Fibroblast of lung (primary cell): ENCODE results near the gene ITSN1. TPM values are rescaled to one million over a fixed set of nuclear protein-coding genes. Genes with fewer than 3 reads are reported as not detected.

Source experiments
- DNase-seq, 2 donors: peaks; one replicate each; pipeline versions ENCODE4 v3.0.0 to v3.0.0-alpha.2; 2010; ENCODE audit warnings: low read depth in 2 of 2
- H2AFZ ChIP-seq: 2 replicates; pipeline ENCODE4 v1.5.1; 2012; ENCODE audit warnings: low read length, control low read depth, inconsistent platforms
- H3K27ac ChIP-seq: 2 replicates; pipeline ENCODE4 v1.5.1; 2011; ENCODE audit warnings: low read length, control low read depth; ENCODE audit not compliant: insufficient read depth
- H3K27me3 ChIP-seq: 2 replicates; pipeline ENCODE4 v1.5.1; 2011; ENCODE audit warnings: mild to moderate bottlenecking, low read length; ENCODE audit not compliant: control insufficient read depth, insufficient read depth
- H3K36me3 ChIP-seq: 2 replicates; pipeline ENCODE4 v1.5.1; 2011; ENCODE audit warnings: low read length; ENCODE audit not compliant: control insufficient read depth, insufficient read depth
- H3K4me1 ChIP-seq: 2 replicates; pipeline ENCODE4 v1.5.1; 2011; ENCODE audit warnings: low read length; ENCODE audit not compliant: control insufficient read depth, insufficient read depth; ENCODE audit errors: extremely low read depth
- H3K4me2 ChIP-seq: 2 replicates; pipeline ENCODE4 v1.5.1; 2011; ENCODE audit warnings: low read length, control low read depth; ENCODE audit not compliant: insufficient read depth; ENCODE audit errors: extremely low read depth
- H3K4me3 ChIP-seq, 4 experiments: fragments of 200-600 bp in 1 of 4; sonication (generic) in 1 of 4; replicated peaks in 1 of 4; 2 replicates each; pipeline ENCODE4 v1.5.1; 2011 to 2016; ENCODE audit warnings: low read length in 4 of 4, low read depth in 3 of 4, mild to moderate bottlenecking in 3 of 4, control low read depth in 2 of 4, inconsistent platforms in 1 of 4, mixed read lengths in 1 of 4; ENCODE audit not compliant: insufficient read depth in 1 of 4; ENCODE audit errors: control extremely low read depth in 1 of 4
- H3K79me2 ChIP-seq: 2 replicates; pipeline ENCODE4 v1.5.1; 2012; ENCODE audit warnings: mild to moderate bottlenecking, low read length, inconsistent platforms; ENCODE audit not compliant: control insufficient read depth, insufficient read depth
- H3K9ac ChIP-seq: 2 replicates; pipeline ENCODE4 v1.5.1; 2011; ENCODE audit warnings: mild to moderate bottlenecking, low read length, control low read depth; ENCODE audit not compliant: insufficient read depth
- H3K9me3 ChIP-seq: 2 replicates; pipeline ENCODE4 v1.5.1; 2012; ENCODE audit warnings: low read depth, low read length; ENCODE audit not compliant: control insufficient read depth, insufficient read depth
- H4K20me1 ChIP-seq: 2 replicates; pipeline ENCODE4 v1.5.1; 2011; ENCODE audit warnings: low read length; ENCODE audit not compliant: control insufficient read depth, insufficient read depth; ENCODE audit errors: extremely low read depth
- CTCF ChIP-seq, 2 donors: IDR thresholded peaks in 1 of 2; conservative IDR thresholded peaks in 1 of 2; 1 replicate in 1 of 2; 2 replicates in 1 of 2; pipeline ENCODE4 v1.5.1; 2011 to 2012; ENCODE audit warnings: low read length in 2 of 2, control low read depth in 1 of 2, inconsistent platforms in 1 of 2, low read depth in 1 of 2, mild to moderate bottlenecking in 1 of 2
- EZH2 ChIP-seq: IDR thresholded peaks from 2 replicates; pipeline ENCODE4 v1.5.1; 2012; ENCODE audit warnings: low read length, control low read depth, mild to moderate bottlenecking; ENCODE audit errors: missing control alignments
- polyA plus RNA-seq, 2 donors: library from polyadenylated mRNA; depleted of rRNA in 1 of 2; stranded (reverse) in 1 of 2; unstranded in 1 of 2; fragments of >200 nt; gene quantifications; 2 replicates each; pipeline ENCODE4 v1.2.1, GENCODE V29; 2011 to 2012; ENCODE audit warnings: missing spikeins in 1 of 2
- total RNA-seq: library from RNA; depleted of rRNA; stranded (reverse); fragments of >200 nt; gene quantifications from 2 replicates; pipeline ENCODE4 v1.2.1, GENCODE V29; 2014

ITSN1 gene
- total and polyA plus RNA-seq, 2 donors (not counting 1 experiment from before 2014, with no cell fraction given) = 34.7 to 63.1 TPM

GRCh38 chr21:33856893-33857527 is 214.7 kb downstream of the ITSN1 start:
- Histone ChIP-seq H3K79me2 (no peaks in the 10 kb centered on the region), H4K20me1 (no peaks in the 10 kb centered on the region), H2AFZ (no peak overlapping the region), H3K9me3 (no peaks in the 10 kb centered on the region), H3K36me3 (no peaks in the 10 kb centered on the region), H3K27me3 (no peaks in the 10 kb centered on the region), H3K4me2 (no peak overlapping the region), H3K4me3 (no peak overlapping the region), H3K27ac (no peak overlapping the region), H3K9ac (no peak overlapping the region), H3K4me1 (peaks cover 3% of the 10 kb centered on the region)
- TF ChIP-seq CTCF (conservative IDR thresholded peaks at IDR 0.05 in 1 of 2, IDR thresholded peaks at IDR 0.05 in 1 of 2; ENCODE audit: low read depth in 1 of 2, low read length in 2 of 2) (no peak), EZH2 (no peak)
- no peak for DNase-seq

- H2AFZ ChIP-seq = no peak overlapping the region
- H3K27me3 ChIP-seq = no peaks in the 10 kb centered on the region
- H4K20me1 ChIP-seq = no peaks in the 10 kb centered on the region
- no peak overlapping the region for H3K9ac ChIP-seq
- H3K79me2 ChIP-seq = no peaks in the 10 kb centered on the region
- no peaks in the 10 kb centered on the region for H3K9me3 ChIP-seq
- peaks cover 3% of the 10 kb centered on the region for H3K4me1 ChIP-seq
- TF ChIP-seq CTCF (conservative IDR thresholded peaks at IDR 0.05 in 1 of 2, IDR thresholded peaks at IDR 0.05 in 1 of 2; ENCODE audit: low read depth in 1 of 2, low read length in 2 of 2) (no peak), EZH2 (no peak)
- no peak overlapping the region for H3K4me2 ChIP-seq
- no peak overlapping the region for H3K27ac ChIP-seq
- no peaks in the 10 kb centered on the region for H3K36me3 ChIP-seq
- no peak overlapping the region for H3K4me3 ChIP-seq
- no peak for DNase-seq
Observed at GRCh38 chr21:33857846-33858666, 215.8 kb downstream of the ITSN1 start.

GRCh38 chr21:33858667-33859372 is 216.5 kb downstream of the ITSN1 start:
- no peak for DNase-seq
- TF ChIP-seq CTCF (conservative IDR thresholded peaks at IDR 0.05 in 1 of 2, IDR thresholded peaks at IDR 0.05 in 1 of 2; ENCODE audit: low read depth in 1 of 2, low read length in 2 of 2) (no peak), EZH2 (no peak)
- no peaks in the 10 kb centered on the region for H3K79me2 ChIP-seq
- no peaks in the 10 kb centered on the region for H3K9me3 ChIP-seq
- peaks cover 3% of the 10 kb centered on the region for H3K4me1 ChIP-seq
- H2AFZ ChIP-seq = no peak overlapping the region
- no peaks in the 10 kb centered on the region for H4K20me1 ChIP-seq
- no peak overlapping the region for H3K4me2 ChIP-seq
- no peak overlapping the region for H3K4me3 ChIP-seq
- no peaks in the 10 kb centered on the region for H3K27me3 ChIP-seq
- no peaks in the 10 kb centered on the region for H3K36me3 ChIP-seq
- no peak overlapping the region for H3K9ac ChIP-seq
- H3K27ac ChIP-seq = no peak overlapping the region
